Measurements from ENCODE around the gene GPI. TPM values are rescaled to one million over a fixed set of nuclear protein-coding genes. Genes with fewer than 3 reads are reported as not detected.

The GPI gene
- total RNA-seq, 1 experiment from 2014 or later: 370 TPM

- POLR2A ChIA-PET: interaction anchor here (0.6 to 0.7 kb wide), 2 partner anchors 26 to 74 kb away, joined by 4 to 7 read pairs; no protein-coding TSS in a partner anchor
These were observed 48.2 kb upstream of the GPI start for GRCh38 chr19:34316741-34317301.

GRCh38 chr19:34317311-34317927, 47.6 kb upstream of the GPI start:
- in situ Hi-C loops (cut with HindIII; ENCODE audit: low pct_unique_long_range_greater_than_20kb, low sequenced_read_pairs) (no loop called here), intact Hi-C loops (cut with micrococcal nuclease; ENCODE audit: unreplicated experiment) (no loop called here)
- DNase-seq (ENCODE audit: low read depth, low spot score): no peak
- Histone ChIP-seq H3K4me1 (ENCODE audit: control insufficient read depth, insufficient read depth, low read length) (0 out of 2 replicates have a peak, but pooled peaks cover 5% of the 10 kb centered on the region), H3K27me3 (ENCODE audit: control insufficient read depth, insufficient read depth, low read length) (no peaks in the 10 kb centered on the region), H3K36me3 (ENCODE audit: control insufficient read depth, insufficient read depth, low read length) (no peaks in the 10 kb centered on the region), H3K9me3 (ENCODE audit: control insufficient read depth, insufficient read depth, low read depth, low read length) (no peaks in the 10 kb centered on the region), H3K27ac (ENCODE audit: low read length) (no peak overlapping the region), H3K4me3 (ENCODE audit: low read depth in 2 of 2, low read length in 2 of 2) (no peak overlapping the region)
- ATAC-seq: peak; percentile 40; the same call in 1 of the 2 replicates
- POLR2A ChIA-PET: interaction anchor here (0.7 kb wide), 1 partner anchor 27 kb away, joined by 4 read pairs; no protein-coding TSS in a partner anchor
- no TSS peak for BruUV-seq (replicated peaks)
- CTCF ChIA-PET: no interaction called here
- TF ChIP-seq CTCF (IDR thresholded peaks at IDR 0.05): no peak
- no peak for TF ChIP-seq POLR2AphosphoS5 (IDR thresholded peaks at IDR 0.05; ENCODE audit: low read depth, low read length)
- no peak for TF ChIP-seq TCF7L2 (IDR thresholded peaks at IDR 0.05; ENCODE audit: low read depth, low read length)
- TF ChIP-seq REST (IDR thresholded peaks at IDR 0.05; ENCODE audit: insufficient read depth in 1 of 2, low read depth in 2 of 2, low read length in 1 of 2): no peak

More at GRCh38 chr19:34316741-34317301, 48.2 kb upstream of the GPI start:
- H3K4me1 ChIP-seq (ENCODE audit: control insufficient read depth, insufficient read depth, low read length): 0 out of 2 replicates have a peak, but pooled peaks cover 5% of the 10 kb centered on the region
- no peak overlapping the region for H3K4me3 ChIP-seq (ENCODE audit: low read depth in 2 of 2, low read length in 2 of 2)
- H3K27ac ChIP-seq (ENCODE audit: low read length): no peak overlapping the region
- CTCF ChIA-PET: interaction anchor here (0.5 kb wide), 1 partner anchor 144 kb away, joined by 3 read pairs; no protein-coding TSS in a partner anchor
- in situ Hi-C loops (cut with HindIII; ENCODE audit: low pct_unique_long_range_greater_than_20kb, low sequenced_read_pairs): no loop called here
- no peaks in the 10 kb centered on the region for H3K27me3 ChIP-seq (ENCODE audit: control insufficient read depth, insufficient read depth, low read length)
- no peaks in the 10 kb centered on the region for H3K9me3 ChIP-seq (ENCODE audit: control insufficient read depth, insufficient read depth, low read depth, low read length)
- TF ChIP-seq REST (IDR thresholded peaks at IDR 0.05; ENCODE audit: insufficient read depth in 1 of 2, low read depth in 2 of 2, low read length in 1 of 2) (no peak), POLR2AphosphoS5 (IDR thresholded peaks at IDR 0.05; ENCODE audit: low read depth, low read length) (no peak), CTCF (IDR thresholded peaks at IDR 0.05) (no peak), SIN3A (IDR thresholded peaks at IDR 0.05; ENCODE audit: borderline replicate concordance, insufficient read depth, low read depth, low read length) (no peak), TCF7L2 (IDR thresholded peaks at IDR 0.05; ENCODE audit: low read depth, low read length) (no peak)
- intact Hi-C loops (cut with micrococcal nuclease; ENCODE audit: unreplicated experiment): no loop called here
- H3K36me3 ChIP-seq (ENCODE audit: control insufficient read depth, insufficient read depth, low read length): no peaks in the 10 kb centered on the region
- DNase-seq (ENCODE audit: low read depth, low spot score) (no peak), ATAC-seq (peak; percentile 64)
- no TSS peak for BruUV-seq (replicated peaks)

Data from Panc1 (cell line).